Esophagus muscularis mucosa (tissue), 3 donors: ENCODE data around the gene DAW1.
A peak's percentile ranks its signal among the peaks of the same experiment; 100 is the strongest.

Experiments used
- CTCF ChIP-seq, 3 experiments: fragments of 200-600 bp in 2 of 3; fragments of 450-650 bp in 1 of 3; sonication (generic) in 2 of 3; IDR thresholded peaks; one replicate each; pipeline ENCODE4 v1.5.1; 2017 to 2019; ENCODE audit warnings: antibody characterized with exemption in 3 of 3, mild to moderate bottlenecking in 2 of 3, moderate library complexity in 1 of 3
- POLR2A ChIP-seq: fragments of 450-650 bp; IDR thresholded peaks from one replicate; pipeline ENCODE4 v1.6.1; 2017; ENCODE audit warnings: antibody characterized with exemption, moderate library complexity, mild to moderate bottlenecking, low read depth
- POLR2AphosphoS5 ChIP-seq, 2 donors: sonication (generic); formaldehyde crosslinking; IDR thresholded peaks; one replicate each; pipeline ENCODE4 v1.6.1; 2017; ENCODE audit warnings: antibody characterized with exemption in 2 of 2

GRCh38 chr2:227862227-227862740, 9.1 kb upstream of the DAW1 start:
- TF ChIP-seq CTCF (IDR thresholded peaks at IDR 0.05), result peak in 2 of 3 experiments; percentile 12 to 45
- no peak for TF ChIP-seq POLR2A
- TF ChIP-seq POLR2AphosphoS5 (IDR thresholded peaks at IDR 0.05), result no peak
